ENCODE measurements around the gene CALN1.

Gene CALN1

GRCh38 chr7:72170475-72170874 is 241.7 kb downstream of the CALN1 start:
- no peak for FAIRE-seq

- no peak for FAIRE-seq
These were observed 248.9 kb downstream of the CALN1 start for GRCh38 chr7:72163271-72163670.

DNA sequence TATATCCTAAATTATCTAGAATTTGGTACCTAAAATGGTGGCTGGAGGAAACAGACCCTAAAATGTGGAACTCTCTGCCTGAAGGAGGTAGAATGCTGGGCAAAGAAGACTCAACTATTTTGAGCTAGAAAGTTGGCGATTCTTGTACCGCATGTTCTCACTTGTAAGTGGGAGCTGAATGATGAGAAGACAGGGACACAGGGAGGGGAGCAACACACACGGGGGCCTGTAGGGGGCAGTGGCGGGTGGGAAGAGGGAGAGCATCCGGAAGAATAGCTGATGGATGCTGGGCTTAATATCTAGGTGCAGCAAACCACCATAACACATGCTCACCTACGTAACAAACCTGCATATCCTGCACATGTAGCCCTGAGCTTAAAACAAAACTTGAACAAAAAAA is 250.6 kb downstream of the CALN1 start:
- FAIRE-seq, result no peak

- FAIRE-seq, result no peak
These were observed 252.2 kb downstream of the CALN1 start for GRCh38 chr7:72159911-72160310.

GRCh38 chr7:72156671-72157070 is 255.5 kb downstream of the CALN1 start:
- FAIRE-seq, result no peak

DNA sequence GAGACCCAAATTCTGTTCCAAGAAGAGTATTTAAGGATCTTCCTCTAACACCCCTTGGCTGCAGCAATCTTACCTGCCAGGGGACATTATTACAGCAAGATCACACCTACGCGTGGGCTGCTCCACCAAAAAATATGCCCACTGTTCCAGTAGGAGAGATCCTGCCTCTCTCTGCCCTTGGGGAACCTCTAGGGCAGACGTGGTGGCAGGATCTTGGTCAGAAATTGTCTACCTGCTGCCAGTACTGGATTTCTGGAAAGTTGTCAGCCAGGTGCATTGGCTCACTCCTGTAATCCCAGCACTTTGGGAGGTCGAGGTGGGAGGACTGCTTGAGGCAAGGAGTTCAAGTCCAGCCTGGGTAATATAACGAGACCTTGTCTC is 259.0 kb downstream of the CALN1 start:
- no peak for FAIRE-seq

DNA sequence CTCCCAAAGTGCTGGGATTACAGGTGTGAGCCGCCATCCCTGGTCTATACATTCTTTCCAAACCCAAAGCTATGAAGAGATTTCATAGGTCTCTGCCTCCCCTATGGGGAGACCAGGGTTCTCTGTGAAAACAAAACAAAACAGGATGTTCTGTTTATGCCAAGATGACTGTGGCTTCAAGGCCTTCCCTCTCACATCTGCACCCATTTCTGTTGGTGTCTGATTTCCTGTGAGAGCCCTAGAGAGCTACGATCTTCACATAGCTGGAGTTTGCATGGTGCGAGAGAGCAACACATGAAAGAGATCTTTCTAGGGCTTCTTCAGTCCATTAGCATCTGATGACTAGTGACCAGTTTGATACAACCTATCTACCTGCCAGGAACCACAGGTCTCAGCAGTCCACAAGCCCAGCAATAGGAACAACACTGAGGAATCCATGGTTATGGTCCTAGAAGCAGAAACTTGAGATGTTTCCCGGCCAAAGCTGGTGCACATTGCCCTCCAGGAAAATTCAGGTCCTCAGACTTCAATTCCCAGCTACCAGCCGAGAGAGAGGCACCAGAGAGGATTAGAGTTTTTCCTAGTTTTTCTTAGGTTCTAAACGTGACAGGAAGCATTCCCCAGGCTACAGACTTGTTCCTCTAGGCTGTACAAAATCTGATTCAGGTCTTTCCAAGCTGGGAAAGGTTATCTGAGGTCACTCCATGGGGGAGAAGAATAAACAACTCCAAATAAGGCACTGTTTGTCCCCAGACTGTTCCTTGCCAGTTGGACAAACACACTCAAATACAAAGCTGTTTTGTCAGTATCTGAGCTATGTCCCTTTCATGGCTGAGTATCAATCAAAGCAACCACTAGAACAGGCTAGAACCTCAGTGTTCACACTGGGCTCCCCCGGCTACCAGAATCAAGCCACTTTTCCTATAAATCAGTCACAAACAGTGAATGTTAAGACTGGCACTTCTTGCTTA is 259.7 kb downstream of the CALN1 start:
- FAIRE-seq, result no peak

- FAIRE-seq, result no peak
These were observed 271.6 kb downstream of the CALN1 start for GRCh38 chr7:72140566-72140965.

DNA sequence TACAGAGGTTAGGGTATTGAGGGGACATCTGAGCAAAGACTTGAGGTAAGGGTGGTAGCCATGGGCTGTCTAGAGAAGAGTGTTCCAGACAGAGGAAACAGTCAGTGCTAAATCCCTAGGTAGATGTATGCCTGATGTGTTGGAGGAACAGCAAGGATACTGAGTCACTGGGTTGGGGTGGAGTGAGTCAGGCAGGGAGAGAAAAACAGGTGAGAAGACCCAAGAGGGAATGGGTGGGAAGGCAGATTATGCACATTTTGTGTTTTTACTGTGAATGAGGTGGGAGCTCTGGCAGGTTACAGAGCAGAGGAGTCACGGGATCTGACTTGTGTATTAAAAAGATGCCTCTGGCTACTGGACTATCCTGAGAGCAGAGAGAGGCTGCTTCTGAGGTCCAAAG is 285.0 kb downstream of the CALN1 start:
- no peak for FAIRE-seq

DNA sequence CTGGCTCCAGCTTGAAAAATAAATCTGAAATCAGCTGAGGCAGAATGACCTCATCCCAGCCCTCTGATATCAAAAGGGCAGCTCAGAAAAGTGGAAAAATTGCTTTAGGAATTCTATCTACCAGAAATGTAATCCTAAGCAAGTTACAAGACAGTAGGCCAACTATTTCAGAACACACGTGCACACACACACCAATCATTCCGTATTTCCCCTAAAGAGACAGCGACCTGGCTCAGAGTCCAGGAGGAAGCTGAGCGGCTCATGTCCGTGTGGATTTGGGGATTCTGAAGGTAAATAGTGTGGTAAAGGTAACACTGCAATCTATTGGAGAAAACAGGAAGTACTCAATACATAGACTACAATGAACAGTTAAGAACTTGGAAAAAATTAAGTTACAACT is 288.2 kb downstream of the CALN1 start:
- no peak for FAIRE-seq

- FAIRE-seq, result no peak
These were observed 293.8 kb downstream of the CALN1 start for GRCh38 chr7:72118366-72118765.

GRCh38 chr7:72114129-72114528 is 298.0 kb downstream of the CALN1 start:
- no peak for FAIRE-seq

DNA sequence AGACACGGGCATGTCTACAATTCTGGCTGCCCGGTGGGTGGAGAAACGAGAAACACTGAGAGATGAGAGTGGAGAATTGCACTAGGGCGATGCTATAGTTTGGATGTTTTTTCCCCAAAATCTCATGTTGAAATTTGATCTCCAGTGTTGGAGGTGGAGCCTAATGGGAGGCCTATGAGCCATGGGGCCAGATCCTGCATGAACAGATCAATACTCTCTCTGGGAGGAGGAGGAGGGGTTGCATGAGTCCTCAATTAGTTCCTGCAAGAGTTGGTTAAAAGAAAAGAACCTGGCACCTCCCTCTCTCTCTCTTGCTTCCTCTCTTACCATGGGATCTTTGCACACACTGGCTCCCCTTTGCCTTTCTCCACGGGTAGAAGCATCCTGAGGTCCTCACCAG is 299.1 kb downstream of the CALN1 start:
- no peak for FAIRE-seq

GRCh38 chr7:72112530-72112929 is 299.6 kb downstream of the CALN1 start:
- FAIRE-seq, result no peak

- FAIRE-seq, result no peak
These were observed 301.1 kb downstream of the CALN1 start for GRCh38 chr7:72111086-72111485.

GRCh38 chr7:72109566-72109965 is 302.6 kb downstream of the CALN1 start:
- FAIRE-seq, result no peak

- no peak for FAIRE-seq
These were observed 305.7 kb downstream of the CALN1 start for GRCh38 chr7:72106405-72106804.

DNA sequence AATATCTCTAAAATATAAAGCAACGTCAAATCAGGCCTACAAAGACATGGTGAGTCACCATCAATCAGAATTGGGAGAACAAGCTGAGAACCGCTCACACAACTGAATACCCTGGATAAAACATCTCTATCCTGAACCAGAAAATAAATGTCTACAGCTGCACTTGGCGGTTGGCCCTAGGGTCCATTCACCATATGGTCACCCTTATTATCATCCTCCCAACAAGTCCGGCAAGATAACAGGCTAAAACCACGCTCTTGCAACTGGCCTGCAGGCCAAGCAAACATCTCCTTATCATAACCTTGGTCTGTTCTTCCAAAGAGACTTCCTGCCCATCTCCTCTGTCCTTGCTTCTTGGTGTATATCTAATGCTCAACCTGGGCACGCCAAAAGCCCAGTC is 310.7 kb downstream of the CALN1 start:
- no peak for FAIRE-seq

- no peak for FAIRE-seq
These were observed 312.4 kb downstream of the CALN1 start for GRCh38 chr7:72099784-72100183.

DNA sequence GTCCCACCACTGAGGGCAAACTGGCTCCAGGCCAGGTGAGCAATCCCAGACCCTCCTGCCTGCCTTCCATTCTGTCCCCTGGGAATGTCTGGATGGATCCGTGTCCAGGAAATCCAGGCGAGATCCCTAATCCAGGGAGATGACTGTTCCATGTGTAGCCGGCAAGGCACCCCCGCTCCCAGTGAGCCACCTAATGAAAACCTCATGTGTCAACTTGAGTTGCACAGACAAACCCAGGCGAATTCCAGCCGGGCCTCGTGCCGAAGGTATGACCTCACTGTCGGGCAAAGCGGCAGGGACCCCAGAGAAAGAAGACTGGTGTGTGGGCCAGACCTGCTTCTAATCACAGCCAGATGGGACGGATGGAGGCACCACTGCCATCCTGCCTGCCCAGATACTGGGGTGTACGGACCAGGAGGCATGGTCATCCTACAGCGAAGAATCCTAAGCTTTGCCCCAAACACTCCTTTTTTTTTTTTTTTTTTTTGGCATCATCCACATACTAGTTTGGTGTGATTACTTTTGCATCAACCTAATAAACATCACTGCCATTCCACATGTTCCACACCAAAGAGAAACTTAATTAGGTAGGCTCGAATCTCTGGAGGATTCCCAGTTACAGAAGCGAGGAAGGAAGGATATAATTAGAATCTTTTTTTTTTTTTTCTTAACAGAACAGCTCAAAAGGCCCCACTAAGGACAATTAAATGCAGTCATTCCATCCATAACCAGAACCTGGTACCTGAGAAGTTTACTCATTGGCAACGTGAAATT is 313.1 kb downstream of the CALN1 start:
- no peak for FAIRE-seq

- no peak for FAIRE-seq
These were observed 314.9 kb downstream of the CALN1 start for GRCh38 chr7:72097226-72097625.

DNA sequence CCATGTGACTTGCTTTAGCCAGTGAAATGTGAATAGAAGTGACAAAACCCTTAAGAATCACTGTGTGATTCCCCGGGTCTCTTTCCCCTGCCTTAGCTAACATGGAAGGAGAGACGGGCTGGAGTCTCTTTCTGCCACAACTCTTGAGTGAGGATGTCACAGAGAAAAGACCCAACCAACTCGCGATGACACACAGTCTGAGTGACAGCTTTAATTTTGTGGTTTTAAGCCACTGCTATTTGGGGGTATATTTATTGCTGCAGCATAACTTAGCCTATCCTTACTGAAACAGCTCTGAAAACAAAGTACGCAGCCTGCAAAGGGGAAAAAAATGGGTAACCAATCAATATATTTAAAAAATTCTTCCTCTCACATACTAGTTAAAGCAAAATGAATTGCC is 319.4 kb downstream of the CALN1 start:
- FAIRE-seq, result no peak

DNA sequence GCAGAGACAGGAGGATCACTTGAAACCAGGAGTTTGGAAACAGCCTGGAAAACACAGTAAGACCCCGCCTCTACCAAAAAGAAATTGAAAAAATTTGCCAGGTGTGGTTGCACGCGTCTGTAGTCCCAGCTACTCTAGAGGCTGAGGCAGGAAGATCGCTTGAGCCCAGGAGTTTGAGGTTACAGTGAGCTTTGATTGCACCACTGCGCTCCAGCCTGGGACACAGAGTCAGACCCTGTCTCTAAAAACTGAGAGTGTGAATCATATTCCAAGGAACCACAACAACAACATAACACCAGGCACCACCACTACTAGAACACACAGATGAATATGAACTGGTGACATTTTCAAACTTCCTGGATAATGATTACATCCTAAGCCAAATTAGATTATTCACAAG is 324.2 kb downstream of the CALN1 start:
- FAIRE-seq, result no peak

Data from endometrium (tissue), 2 donors.